Measurements from ENCODE around the gene BBS5.
"Not testable (repeated sequence)": the region's sequence is repeated elsewhere in the genome, so short reads cannot be mapped to it uniquely, and the experiment has no call there.

GRCh38 chr2:169453044-169453443 lies 26.2 kb upstream of the BBS5 start:
- TF ChIP-seq CTCF (conservative IDR thresholded peaks at IDR 0.05); EZH2 (IDR thresholded peaks at IDR 0.05; ENCODE audit: low read depth): not testable (repeated sequence)
